Effector memory CD8-positive, alpha-beta T cell (primary cell): ENCODE results near the gene TNC.

Experiments
- ATAC-seq: fragments of 150-1000 bp; cut with Tn5 transposase; replicated peaks from 2 replicates; pipeline ENCODE4 v1.10.0; 2021; ENCODE audit warnings: mild to moderate bottlenecking, moderate library complexity
- DNase-seq, 3 experiments: peaks; one replicate each; pipeline ENCODE4 v3.0.0; 2021
- H3K27ac Mint-ChIP-seq, 2 donors: one replicate each; pipeline ENCODE4 v1.8.0; 2022; ENCODE audit warnings: mild to moderate bottlenecking in 2 of 2, mixed read lengths in 2 of 2, moderate library complexity in 2 of 2
- H3K27me3 Mint-ChIP-seq, 2 donors: one replicate each; pipeline ENCODE4 v1.8.0; 2022; ENCODE audit warnings: mixed read lengths in 2 of 2
- H3K36me3 Mint-ChIP-seq: one replicate; pipeline ENCODE4 v1.8.0; 2022; ENCODE audit warnings: mild to moderate bottlenecking, moderate library complexity, mixed read lengths; ENCODE audit not compliant: insufficient read depth
- H3K4me1 Mint-ChIP-seq, 2 donors: one replicate each; pipeline ENCODE4 v1.8.0; 2022; ENCODE audit warnings: low read depth in 2 of 2, mixed read lengths in 2 of 2
- H3K4me3 Mint-ChIP-seq, 2 donors: one replicate each; pipeline ENCODE4 v1.8.0; 2022; ENCODE audit warnings: mild to moderate bottlenecking in 2 of 2, mixed read lengths in 2 of 2, moderate library complexity in 2 of 2
- H3K9me3 Mint-ChIP-seq, 2 donors: one replicate each; pipeline ENCODE4 v1.8.0; 2022; ENCODE audit warnings: mixed read lengths in 2 of 2

The TNC gene

GRCh38 chr9:115043632-115044031, 74.3 kb downstream of the TNC start:
- Mint-ChIP-seq H3K4me3 (no peak overlapping the region), H3K27me3 (peaks cover 30 to 42% of the 10 kb centered on the region in 2 donors), H3K4me1 (no peaks in the 10 kb centered on the region), H3K27ac (no peak overlapping the region), H3K36me3 (no peaks in the 10 kb centered on the region), H3K9me3 (no peaks in the 10 kb centered on the region)
- ATAC-seq (no peak), DNase-seq (no peak)

- no peak overlapping the region for H3K4me3 Mint-ChIP-seq
- ATAC-seq (no peak), DNase-seq (no peak)
- H3K27me3 Mint-ChIP-seq = peaks cover 25 to 37% of the 10 kb centered on the region in 2 donors
- peak overlapping the region in 1 of 2 donors; percentile 52 for H3K27ac Mint-ChIP-seq
- no peaks in the 10 kb centered on the region for H3K4me1 Mint-ChIP-seq
- no peaks in the 10 kb centered on the region for H3K36me3 Mint-ChIP-seq
- no peaks in the 10 kb centered on the region for H3K9me3 Mint-ChIP-seq
Measured at GRCh38 chr9:115042781-115043509, 75.0 kb downstream of the TNC start.

GRCh38 chr9:115039516-115040120, 78.3 kb downstream of the TNC start:
- no peaks in the 10 kb centered on the region for H3K9me3 Mint-ChIP-seq
- H3K4me3 Mint-ChIP-seq = no peak overlapping the region

GRCh38 chr9:115038178-115038577, 79.8 kb downstream of the TNC start:
- Mint-ChIP-seq H3K36me3 (no peaks in the 10 kb centered on the region), H3K27ac (no peak overlapping the region), H3K9me3 (no peaks in the 10 kb centered on the region), H3K4me1 (peaks cover 10 to 13% of the 10 kb centered on the region in 2 donors), H3K4me3 (no peak overlapping the region), H3K27me3 (peaks cover 7 to 10% of the 10 kb centered on the region in 2 donors)
- no peak for DNase-seq
- ATAC-seq = no peak

More at GRCh38 chr9:115039516-115040120, 78.3 kb downstream of the TNC start:
- DNase-seq = no peak
- ATAC-seq = no peak
- H3K27ac Mint-ChIP-seq = no peak overlapping the region
- peaks cover 18 to 19% of the 10 kb centered on the region in 2 donors for H3K27me3 Mint-ChIP-seq
- H3K36me3 Mint-ChIP-seq = no peaks in the 10 kb centered on the region
- H3K4me1 Mint-ChIP-seq = peaks cover 10 to 13% of the 10 kb centered on the region in 2 donors

- no peak for ATAC-seq
- Mint-ChIP-seq H3K36me3 (no peaks in the 10 kb centered on the region), H3K9me3 (no peaks in the 10 kb centered on the region), H3K27me3 (no peaks in the 10 kb centered on the region), H3K27ac (peak overlapping the region in 1 of 2 donors; percentile 82), H3K4me3 (peak overlapping the region in 1 of 2 donors; percentile 60), H3K4me1 (peaks cover 10 to 13% of the 10 kb centered on the region in 2 donors)
- DNase-seq = no peak
Measured at GRCh38 chr9:115036691-115037090, 81.3 kb downstream of the TNC start.

GRCh38 chr9:115035841-115036612, 81.9 kb downstream of the TNC start:
- H3K9me3 Mint-ChIP-seq = no peaks in the 10 kb centered on the region
- no peaks in the 10 kb centered on the region for H3K27me3 Mint-ChIP-seq
- H3K4me3 Mint-ChIP-seq = peak overlapping the region; percentile 51 to 60
- DNase-seq (no peak), ATAC-seq (peak; percentile 24)
- no peaks in the 10 kb centered on the region for H3K36me3 Mint-ChIP-seq
- H3K4me1 Mint-ChIP-seq = peaks cover 10 to 13% of the 10 kb centered on the region in 2 donors
- peak overlapping the region; percentile 69 to 82 for H3K27ac Mint-ChIP-seq

- no peaks in the 10 kb centered on the region for H3K27me3 Mint-ChIP-seq
- H3K4me1 Mint-ChIP-seq = peaks cover 10 to 13% of the 10 kb centered on the region in 2 donors
- peak overlapping the region in 1 of 2 donors; percentile 36 for H3K27ac Mint-ChIP-seq
- ATAC-seq = no peak
- no peaks in the 10 kb centered on the region for H3K9me3 Mint-ChIP-seq
- no peak for DNase-seq
- H3K4me3 Mint-ChIP-seq = no peak overlapping the region
- no peaks in the 10 kb centered on the region for H3K36me3 Mint-ChIP-seq
Measured at GRCh38 chr9:115034801-115035200, 83.2 kb downstream of the TNC start.

GRCh38 chr9:115033800-115034199, 84.2 kb downstream of the TNC start:
- no peak for ATAC-seq
- H3K4me1 Mint-ChIP-seq = peaks cover 10 to 13% of the 10 kb centered on the region in 2 donors
- no peaks in the 10 kb centered on the region for H3K36me3 Mint-ChIP-seq
- no peak overlapping the region for H3K4me3 Mint-ChIP-seq
- no peaks in the 10 kb centered on the region for H3K9me3 Mint-ChIP-seq
- H3K27me3 Mint-ChIP-seq = no peaks in the 10 kb centered on the region
- no peak overlapping the region for H3K27ac Mint-ChIP-seq
- no peak for DNase-seq

GRCh38 chr9:115032296-115032695, 85.7 kb downstream of the TNC start:
- H3K36me3 Mint-ChIP-seq = no peaks in the 10 kb centered on the region
- ATAC-seq (no peak), DNase-seq (no peak)
- peaks cover 0 to 7% of the 10 kb centered on the region in 2 donors for H3K27me3 Mint-ChIP-seq
- no peak overlapping the region for H3K4me3 Mint-ChIP-seq
- no peak overlapping the region for H3K27ac Mint-ChIP-seq
- H3K4me1 Mint-ChIP-seq = peaks cover 10 to 13% of the 10 kb centered on the region in 2 donors
- H3K9me3 Mint-ChIP-seq = no peaks in the 10 kb centered on the region

GRCh38 chr9:115030006-115030405, 88.0 kb downstream of the TNC start:
- H3K9me3 Mint-ChIP-seq = no peaks in the 10 kb centered on the region

GRCh38 chr9:115025721-115026120, 92.2 kb downstream of the TNC start:
- Mint-ChIP-seq H3K4me1 (no peaks in the 10 kb centered on the region), H3K27me3 (peaks cover 0 to 19% of the 10 kb centered on the region in 2 donors), H3K9me3 (no peaks in the 10 kb centered on the region), H3K4me3 (no peak overlapping the region), H3K36me3 (peaks cover 5% of the 10 kb centered on the region), H3K27ac (no peak overlapping the region)
- no peak for DNase-seq
- no peak for ATAC-seq

More at GRCh38 chr9:115030006-115030405, 88.0 kb downstream of the TNC start:
- DNase-seq (no peak), ATAC-seq (no peak)
- Mint-ChIP-seq H3K4me1 (peaks cover 0 to under 1% of the 10 kb centered on the region in 2 donors), H3K4me3 (no peak overlapping the region), H3K27me3 (peaks cover 0 to 19% of the 10 kb centered on the region in 2 donors), H3K36me3 (peaks cover 3% of the 10 kb centered on the region), H3K27ac (no peak overlapping the region)

- no peak for ATAC-seq
Measured at GRCh38 chr9:115024925-115025535, 92.9 kb downstream of the TNC start.

GRCh38 chr9:115022760-115023434, 95.1 kb downstream of the TNC start:
- no peak for ATAC-seq
- H3K4me1 Mint-ChIP-seq = no peaks in the 10 kb centered on the region
- H3K9me3 Mint-ChIP-seq = no peaks in the 10 kb centered on the region
- no peak for DNase-seq
- peaks cover 0 to 18% of the 10 kb centered on the region in 2 donors for H3K27me3 Mint-ChIP-seq
- H3K27ac Mint-ChIP-seq = no peak overlapping the region
- peaks cover 5% of the 10 kb centered on the region for H3K36me3 Mint-ChIP-seq
- H3K4me3 Mint-ChIP-seq = no peak overlapping the region

More at GRCh38 chr9:115024925-115025535, 92.9 kb downstream of the TNC start:
- Mint-ChIP-seq H3K27ac (no peak overlapping the region), H3K4me3 (no peak overlapping the region), H3K27me3 (peaks cover 0 to 19% of the 10 kb centered on the region in 2 donors), H3K9me3 (no peaks in the 10 kb centered on the region), H3K36me3 (peaks cover 5% of the 10 kb centered on the region), H3K4me1 (no peaks in the 10 kb centered on the region)
- DNase-seq = no peak
